ENCODE data around the gene CLCN6. TPM values are rescaled to one million over a fixed set of nuclear protein-coding genes. Genes with fewer than 3 reads are reported as not detected.

CLCN6 gene
- total and polyA plus RNA-seq, 2 donors (not counting 1 experiment from before 2014, with no cell fraction given): 35.0 to 99.8 TPM

DNA sequence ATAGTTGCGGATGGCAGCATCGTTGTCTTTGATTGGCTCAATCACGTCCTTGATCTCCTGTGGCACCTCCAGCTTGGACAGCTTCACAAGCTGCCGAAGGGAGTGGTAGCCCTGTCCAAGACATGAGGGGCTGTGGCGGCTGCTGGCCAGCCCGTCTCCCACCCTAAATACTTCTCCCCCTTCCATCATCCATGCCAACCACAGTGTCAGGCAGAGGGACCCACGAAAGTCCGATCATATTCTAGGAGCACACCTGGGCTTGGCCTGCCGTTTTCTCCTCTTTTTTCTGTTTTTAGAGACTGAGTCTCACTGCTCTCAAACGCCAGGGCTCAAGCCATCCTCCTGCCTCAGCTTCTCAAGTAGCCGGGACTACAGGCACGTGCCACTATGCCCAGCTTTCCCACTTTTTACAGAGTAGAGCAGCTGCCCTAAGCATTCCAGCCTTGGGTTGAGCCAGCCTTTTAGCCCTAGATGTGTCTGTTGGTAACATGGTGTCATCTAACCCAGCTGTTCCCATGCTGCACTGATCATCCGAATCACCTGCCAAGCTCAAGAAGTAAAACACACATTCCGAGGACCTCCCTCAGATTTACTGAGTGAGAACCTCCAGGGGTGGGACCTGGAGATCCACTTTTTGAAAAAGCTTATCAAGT is 10.6 kb upstream of the CLCN6 start:
- no peak overlapping the region for H3K4me3 ChIP-seq (ENCODE audit: control extremely low read depth in 1 of 5, extremely low read depth in 1 of 5, insufficient read depth in 1 of 5, low read depth in 2 of 5, low read length in 4 of 5)
- Mint-ChIP-seq H3K27me3 (no peaks in the 10 kb centered on the region), H3K4me3 (no peak overlapping the region), H3K4me1 (peaks cover 13% of the 10 kb centered on the region), H3K27ac (no peak overlapping the region), H3K9me3 (ENCODE audit: insufficient read depth) (no peaks in the 10 kb centered on the region)
- no peaks in the 10 kb centered on the region for H3K27me3 ChIP-seq (replicated peaks in 1 of 4; ENCODE audit: control extremely low read depth in 1 of 4, control insufficient read depth in 3 of 4, insufficient read depth in 4 of 4, low read length in 3 of 4)
- no peak overlapping the region for H2AFZ ChIP-seq (ENCODE audit: insufficient read depth, low read depth, low read length, poor library complexity, severe bottlenecking)
- H4K20me1 ChIP-seq (ENCODE audit: control insufficient read depth, insufficient read depth, low read length, poor library complexity, severe bottlenecking): peaks cover 24% of the 10 kb centered on the region
- H3K9ac ChIP-seq (ENCODE audit: low read length): no peak overlapping the region
- intact Hi-C loops (cut with micrococcal nuclease): no loop called here
- WGBS (ENCODE audit: insufficient coverage): over 99% methylated on average over 12 of the region's 14 CpGs
- TF ChIP-seq CTCF (IDR thresholded peaks at IDR 0.05) (no peak), EZH2 (IDR thresholded peaks at IDR 0.05; ENCODE audit: borderline replicate concordance, insufficient read depth, low read depth, low read length, poor library complexity, severe bottlenecking) (no peak)
- ATAC-seq (ENCODE audit: low read depth) (no peak), DNase-seq (no peak)
- POLR2A ChIA-PET: no interaction called here
- CTCF ChIA-PET: interaction anchor here (1.3 kb wide), 1 partner anchor 9 kb away, joined by 5 read pairs; no protein-coding TSS in a partner anchor
- H3K79me2 ChIP-seq (ENCODE audit: control insufficient read depth, insufficient read depth, low read length): peaks cover 24% of the 10 kb centered on the region
- H3K36me3 ChIP-seq (replicated peaks in 1 of 2; ENCODE audit: control extremely low read depth in 1 of 2, control insufficient read depth in 1 of 2, extremely low read depth in 1 of 2, insufficient read depth in 2 of 2, low read length in 1 of 2): peaks cover 0 to 82% of the 10 kb centered on the region in 2 experiments
- no peak overlapping the region for H3K4me2 ChIP-seq (replicated peaks; ENCODE audit: low read depth, low read length, poor library complexity, severe bottlenecking)
- peaks cover 0 to 8% of the 10 kb centered on the region in 2 donors for H3K4me1 ChIP-seq (ENCODE audit: control insufficient read depth in 2 of 2, insufficient read depth in 2 of 2, low read length in 2 of 2)
- no peaks in the 10 kb centered on the region for H3K9me3 ChIP-seq (ENCODE audit: control extremely low read depth in 1 of 3, control insufficient read depth in 2 of 3, insufficient read depth in 1 of 3, low read length in 2 of 3)
- no peak overlapping the region for H3K27ac ChIP-seq (ENCODE audit: low read length in 2 of 2)

DNA sequence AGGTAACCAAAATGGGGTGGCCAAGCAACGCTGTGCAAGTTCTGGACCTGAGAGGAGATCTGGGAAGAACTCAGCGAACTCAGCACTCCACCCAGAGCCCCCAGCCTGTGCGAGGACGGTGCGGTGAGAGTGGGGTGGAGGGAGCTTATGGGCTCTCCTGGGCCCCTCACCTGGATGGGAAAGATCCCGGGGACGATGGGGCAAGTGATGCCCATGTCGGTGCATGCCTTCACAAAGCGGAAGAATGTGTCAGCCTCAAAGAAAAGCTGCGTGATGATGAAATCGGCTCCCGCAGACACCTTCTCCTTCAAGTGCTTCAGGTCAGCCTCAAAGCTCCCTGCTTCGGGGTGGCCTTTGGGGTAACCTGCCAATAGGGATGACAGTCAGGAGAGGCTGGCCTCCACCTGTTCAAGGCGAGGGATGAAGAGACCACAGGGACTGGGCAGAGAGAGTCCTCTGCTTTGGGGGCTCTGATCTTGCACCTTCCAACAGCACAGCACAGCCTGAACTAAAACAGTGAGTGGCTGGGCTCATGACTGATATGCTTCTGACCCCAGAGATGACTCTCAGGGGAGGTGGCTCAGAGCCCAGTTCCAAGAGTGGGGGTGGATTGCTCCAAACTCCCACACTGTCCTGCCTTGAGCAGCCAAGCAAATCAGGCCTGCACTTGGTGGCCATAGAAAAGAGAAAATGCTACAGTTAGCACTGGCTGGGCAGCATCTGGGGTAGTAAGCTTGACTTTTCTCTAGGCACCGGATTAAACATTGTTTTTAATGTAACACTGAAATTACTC is 9.8 kb upstream of the CLCN6 start:
- Histone ChIP-seq H3K36me3 (replicated peaks in 1 of 2; ENCODE audit: control extremely low read depth in 1 of 2, control insufficient read depth in 1 of 2, extremely low read depth in 1 of 2, insufficient read depth in 2 of 2, low read length in 1 of 2) (peaks cover 0 to 82% of the 10 kb centered on the region in 2 experiments), H3K9ac (ENCODE audit: low read length) (no peak overlapping the region), H3K4me3 (ENCODE audit: control extremely low read depth in 1 of 5, extremely low read depth in 1 of 5, insufficient read depth in 1 of 5, low read depth in 2 of 5, low read length in 4 of 5) (no peak overlapping the region), H3K4me1 (ENCODE audit: control insufficient read depth in 2 of 2, insufficient read depth in 2 of 2, low read length in 2 of 2) (peaks cover 0 to under 1% of the 10 kb centered on the region in 2 donors), H2AFZ (ENCODE audit: insufficient read depth, low read depth, low read length, poor library complexity, severe bottlenecking) (no peak overlapping the region), H3K9me3 (ENCODE audit: control extremely low read depth in 1 of 3, control insufficient read depth in 2 of 3, insufficient read depth in 1 of 3, low read length in 2 of 3) (no peaks in the 10 kb centered on the region), H3K27ac (ENCODE audit: low read length in 2 of 2) (no peak overlapping the region), H3K4me2 (replicated peaks; ENCODE audit: low read depth, low read length, poor library complexity, severe bottlenecking) (no peak overlapping the region), H4K20me1 (ENCODE audit: control insufficient read depth, insufficient read depth, low read length, poor library complexity, severe bottlenecking) (peaks cover 29% of the 10 kb centered on the region), H3K27me3 (replicated peaks in 1 of 4; ENCODE audit: control extremely low read depth in 1 of 4, control insufficient read depth in 3 of 4, insufficient read depth in 4 of 4, low read length in 3 of 4) (no peaks in the 10 kb centered on the region), H3K79me2 (ENCODE audit: control insufficient read depth, insufficient read depth, low read length) (peaks cover 33% of the 10 kb centered on the region)
- H3K27me3 Mint-ChIP-seq: no peaks in the 10 kb centered on the region
- ChIA-PET POLR2A (no interaction called here), CTCF (interaction anchor here (1.3 kb wide), 2 partner anchors 10 to 11 kb away, joined by 3 to 5 read pairs; no protein-coding TSS in a partner anchor)
- intact Hi-C loops (cut with micrococcal nuclease): no loop called here
- TF ChIP-seq EZH2 (IDR thresholded peaks at IDR 0.05; ENCODE audit: borderline replicate concordance, insufficient read depth, low read depth, low read length, poor library complexity, severe bottlenecking) (no peak), CTCF (IDR thresholded peaks at IDR 0.05) (no peak)
- ATAC-seq (ENCODE audit: low read depth) (no peak), DNase-seq (no peak)
- H3K4me3 Mint-ChIP-seq: no peak overlapping the region
- peaks cover 8% of the 10 kb centered on the region for H3K4me1 Mint-ChIP-seq
- no peak overlapping the region for H3K27ac Mint-ChIP-seq
- H3K9me3 Mint-ChIP-seq (ENCODE audit: insufficient read depth): no peaks in the 10 kb centered on the region
- 99% methylated on average over 13 of the region's 15 CpGs for WGBS (ENCODE audit: insufficient coverage)

All from B cell (primary cell).